SU-DHL-6 (cell line): ENCODE data around the gene RASAL3.

Source experiments
- CTCF ChIP-seq: fragments of 200-600 bp; sonication (generic); IDR thresholded peaks from one replicate; pipeline ENCODE4 v1.5.1; 2017; ENCODE audit warnings: antibody characterized with exemption, mild to moderate bottlenecking, low read length, moderate library complexity; ENCODE audit not compliant: insufficient read depth, poor library complexity, severe bottlenecking
- EZH2phosphoT487 ChIP-seq: fragments of 200-600 bp; sonication (generic), shearing (Covaris generic); conservative IDR thresholded peaks from 2 replicates; pipeline ENCODE4 v1.6.1; 2018; ENCODE audit warnings: mild to moderate bottlenecking, antibody characterized with exemption, low read length, moderate library complexity, mixed read lengths

GRCh38 chr19:15424692-15425272 lies 39.6 kb downstream of the RASAL3 start:
- TF ChIP-seq CTCF = no peak
- no peak for TF ChIP-seq EZH2phosphoT487
